GM12873 (cell line): ENCODE data around the gene INF2.

Source experiments
- CTCF ChIP-seq: IDR thresholded peaks from 2 replicates; pipeline ENCODE4 v1.5.1; 2012; ENCODE audit warnings: low read depth, mild to moderate bottlenecking, moderate library complexity, low read length, control low read depth; ENCODE audit not compliant: insufficient read depth; ENCODE audit errors: missing control alignments

Gene INF2

GRCh38 chr14:104688505-104689108 lies 811 bp upstream of the INF2 start:
- TF ChIP-seq CTCF = no peak

- no peak for TF ChIP-seq CTCF
Observed at GRCh38 chr14:104689881-104690711, 678 bp downstream of the INF2 start.

DNA sequence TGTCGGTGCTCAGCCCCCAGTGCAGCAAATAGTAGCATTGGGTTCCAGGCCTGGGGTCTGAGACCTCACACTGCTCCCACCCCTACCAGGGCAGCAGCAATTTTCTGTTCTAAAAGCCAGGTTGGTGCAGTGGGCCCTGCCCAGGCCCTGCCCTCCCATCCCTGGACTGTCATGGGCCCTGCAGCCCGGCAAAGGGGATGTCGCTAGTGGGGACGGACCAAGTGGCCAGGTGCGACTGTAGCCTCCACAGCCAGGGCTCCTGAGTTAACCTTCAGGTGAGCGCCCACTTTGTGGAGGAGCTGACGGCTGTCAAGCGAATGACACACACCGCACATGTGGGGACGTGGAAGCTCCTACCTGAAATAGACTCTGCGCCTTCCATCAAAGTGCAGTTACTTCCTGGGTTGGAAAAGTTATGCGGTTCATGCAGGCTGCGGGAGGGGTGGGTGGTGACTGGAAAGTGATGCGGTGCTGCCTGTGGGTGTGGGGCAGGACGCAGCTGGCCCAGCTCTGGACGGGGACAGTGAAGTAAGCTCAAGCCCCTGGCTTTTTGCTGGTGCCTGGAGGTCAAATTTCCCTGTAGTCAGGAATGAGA lies 1.5 kb downstream of the INF2 start:
- no peak for TF ChIP-seq CTCF

DNA sequence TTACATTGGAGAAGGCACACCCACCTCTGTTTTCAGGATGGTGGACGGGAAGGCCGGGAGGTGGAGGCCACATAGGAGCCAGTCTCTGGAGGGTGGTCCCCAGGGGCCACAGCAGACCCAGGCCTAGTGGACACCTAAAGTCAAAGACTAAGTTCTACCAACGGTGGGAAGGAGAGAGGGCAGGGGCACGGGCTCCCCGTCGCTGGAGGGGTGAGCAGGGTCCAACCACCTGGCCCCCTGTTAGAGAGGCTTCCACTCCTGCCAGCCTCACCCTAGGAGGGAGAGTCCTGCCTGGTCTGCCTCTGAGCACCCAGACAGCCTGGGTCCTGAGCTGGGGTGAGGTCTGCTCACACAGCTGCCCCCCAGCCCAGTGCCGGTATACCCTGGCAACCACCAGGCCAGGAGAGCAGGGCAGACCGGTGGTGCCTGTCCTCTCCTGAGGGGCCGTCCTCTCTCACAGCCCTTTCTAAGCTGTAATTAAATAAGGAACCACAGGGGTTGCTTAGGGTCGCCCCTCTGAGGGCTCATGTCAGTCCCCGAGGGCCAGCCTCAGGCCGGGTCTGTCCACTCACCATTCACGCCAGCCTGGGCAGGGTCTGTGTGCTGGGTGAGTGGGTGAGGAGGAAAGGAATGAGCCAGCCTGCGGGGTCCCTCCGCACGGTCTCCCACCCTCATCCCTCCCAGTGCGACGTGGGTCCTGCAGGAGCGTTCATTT lies 2.3 kb downstream of the INF2 start:
- no peak for TF ChIP-seq CTCF

DNA sequence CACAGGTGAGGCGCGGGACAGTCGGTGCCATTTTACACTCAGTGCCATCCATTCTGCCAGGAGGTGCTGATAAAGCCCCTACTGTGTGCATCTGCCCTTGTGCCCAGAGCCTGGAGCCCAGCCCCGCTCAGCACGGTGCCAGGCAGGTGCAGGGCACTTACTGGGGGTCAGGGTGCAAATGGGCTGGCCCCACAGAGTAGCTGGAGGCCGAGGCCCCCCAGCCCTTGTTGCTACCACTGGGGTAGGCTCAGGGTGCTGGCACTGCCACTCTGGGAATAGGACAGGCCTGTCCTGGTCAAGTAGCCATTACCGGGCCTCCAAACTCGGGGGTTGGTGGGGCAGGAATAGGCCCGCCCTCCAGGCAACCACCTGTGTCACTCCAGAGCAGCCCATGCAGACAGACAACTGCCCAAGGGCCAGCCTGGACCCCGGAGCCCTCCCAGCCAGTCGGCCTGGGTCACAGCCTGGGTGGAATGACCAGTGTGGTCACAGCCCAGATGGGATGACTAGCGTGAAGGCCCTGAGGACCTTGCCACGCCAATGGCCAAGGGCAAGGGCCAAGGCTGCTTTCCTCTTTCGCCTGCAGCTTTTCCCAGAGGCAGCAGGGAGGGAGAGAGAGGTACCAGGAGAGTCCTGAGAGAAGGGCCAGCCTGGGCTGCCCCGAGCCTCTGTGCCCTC lies 3.0 kb downstream of the INF2 start:
- no peak for TF ChIP-seq CTCF

DNA sequence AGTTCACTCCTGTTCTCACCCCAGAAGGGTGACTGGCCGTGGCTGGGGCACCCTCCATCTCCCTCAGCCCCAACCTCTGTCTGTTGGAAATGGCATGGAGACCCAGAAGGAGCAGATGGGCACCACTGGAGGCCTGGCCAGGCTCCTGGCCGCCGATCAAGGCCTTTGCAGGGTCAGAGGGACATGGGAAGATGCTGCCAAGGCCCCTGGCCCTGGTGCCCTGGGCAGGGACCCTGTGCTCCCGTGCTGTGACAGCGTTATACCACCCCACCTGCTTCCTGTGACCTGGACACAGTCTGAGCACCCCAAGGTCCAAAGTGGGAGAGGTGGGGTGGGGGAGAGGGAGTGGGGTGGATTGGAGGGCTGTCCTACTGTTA lies 3.5 kb downstream of the INF2 start:
- TF ChIP-seq CTCF = no peak
